ENCODE data around the gene GIMD1.
"Not testable (repeated sequence)": the region's sequence is repeated elsewhere in the genome, so short reads cannot be mapped to it uniquely, and the experiment has no call there.

Gene GIMD1

DNA sequence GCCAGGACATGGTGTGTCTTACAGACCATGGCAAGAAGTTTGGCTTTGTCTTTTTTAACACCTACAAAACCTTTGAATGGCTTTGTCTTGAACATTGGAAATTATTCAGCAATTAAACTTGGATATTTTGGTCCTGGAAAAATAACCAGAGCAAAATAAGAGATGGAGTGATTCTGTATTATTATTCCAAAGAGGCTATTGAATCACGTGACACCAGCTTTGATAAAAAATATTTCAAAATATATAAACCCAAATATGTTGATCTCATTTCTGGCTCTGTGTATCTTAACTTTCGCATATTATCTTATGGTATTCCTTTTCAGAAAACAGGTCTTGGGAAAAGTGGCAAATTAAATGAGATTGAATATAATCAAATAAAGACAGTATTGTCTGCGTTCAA lies 32.6 kb upstream of the GIMD1 start:
- Histone ChIP-seq H3K4me1 (ENCODE audit: control insufficient read depth, low read length) (no peaks in the 10 kb centered on the region), H3K4me3 (ENCODE audit: low read length) (no peak overlapping the region), H3K36me3 (ENCODE audit: control insufficient read depth, low read length) (no peaks in the 10 kb centered on the region), H3K4me2 (ENCODE audit: low read length) (no peak overlapping the region), H3K9me2 (replicated peaks; ENCODE audit: control insufficient read depth, low read length) (no peaks in the 10 kb centered on the region), H3K79me2 (ENCODE audit: control insufficient read depth, low read length) (no peaks in the 10 kb centered on the region), H3F3A (ENCODE audit: control insufficient read depth, insufficient read depth) (no peaks in the 10 kb centered on the region), H3K9me3 (ENCODE audit: control insufficient read depth, insufficient read depth, low read length) (no peaks in the 10 kb centered on the region), H3K27me3 (ENCODE audit: control insufficient read depth, low read length) (no peaks in the 10 kb centered on the region), H4K20me1 (ENCODE audit: control insufficient read depth, insufficient read depth, low read depth, low read length) (no peaks in the 10 kb centered on the region), H3K27ac (ENCODE audit: low read depth, low read length) (no peak overlapping the region)
- TF ChIP-seq EZH2phosphoT487 (IDR thresholded peaks at IDR 0.05; ENCODE audit: borderline replicate concordance, low read length) = no peak
- TF ChIP-seq, protein P1, sequence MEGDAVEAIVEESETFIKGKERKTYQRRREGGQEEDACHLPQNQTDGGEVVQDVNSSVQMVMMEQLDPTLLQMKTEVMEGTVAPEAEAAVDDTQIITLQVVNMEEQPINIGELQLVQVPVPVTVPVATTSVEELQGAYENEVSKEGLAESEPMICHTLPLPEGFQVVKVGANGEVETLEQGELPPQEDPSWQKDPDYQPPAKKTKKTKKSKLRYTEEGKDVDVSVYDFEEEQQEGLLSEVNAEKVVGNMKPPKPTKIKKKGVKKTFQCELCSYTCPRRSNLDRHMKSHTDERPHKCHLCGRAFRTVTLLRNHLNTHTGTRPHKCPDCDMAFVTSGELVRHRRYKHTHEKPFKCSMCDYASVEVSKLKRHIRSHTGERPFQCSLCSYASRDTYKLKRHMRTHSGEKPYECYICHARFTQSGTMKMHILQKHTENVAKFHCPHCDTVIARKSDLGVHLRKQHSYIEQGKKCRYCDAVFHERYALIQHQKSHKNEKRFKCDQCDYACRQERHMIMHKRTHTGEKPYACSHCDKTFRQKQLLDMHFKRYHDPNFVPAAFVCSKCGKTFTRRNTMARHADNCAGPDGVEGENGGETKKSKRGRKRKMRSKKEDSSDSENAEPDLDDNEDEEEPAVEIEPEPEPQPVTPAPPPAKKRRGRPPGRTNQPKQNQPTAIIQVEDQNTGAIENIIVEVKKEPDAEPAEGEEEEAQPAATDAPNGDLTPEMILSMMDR (IDR thresholded peaks at IDR 0.05; ENCODE audit: low read depth, low read length, poor library complexity, severe bottlenecking) = no peak

DNA sequence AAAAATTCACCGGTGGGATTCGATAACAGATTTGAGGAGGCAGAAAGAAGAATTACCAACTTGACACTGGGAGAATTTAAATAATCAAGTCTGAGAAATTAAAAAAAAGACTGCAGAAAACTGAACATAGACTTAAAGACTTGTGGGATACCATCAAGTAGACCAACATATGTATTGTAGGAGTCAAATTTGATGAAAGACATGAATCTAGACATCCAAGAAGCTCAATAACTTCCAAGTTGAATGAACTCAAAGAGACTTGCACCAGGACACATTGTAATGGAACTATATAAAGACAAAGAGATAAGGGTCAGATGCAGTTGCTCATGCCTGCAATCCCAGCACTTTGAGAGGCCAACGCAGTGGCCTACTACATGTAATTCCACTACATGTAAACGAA lies 30.3 kb upstream of the GIMD1 start:
- H4K20me1 ChIP-seq (ENCODE audit: control insufficient read depth, insufficient read depth, low read depth, low read length); H3K9me3 ChIP-seq (ENCODE audit: control insufficient read depth, insufficient read depth, low read length); H3K9me2 ChIP-seq (replicated peaks; ENCODE audit: control insufficient read depth, low read length): not testable (repeated sequence)

DNA sequence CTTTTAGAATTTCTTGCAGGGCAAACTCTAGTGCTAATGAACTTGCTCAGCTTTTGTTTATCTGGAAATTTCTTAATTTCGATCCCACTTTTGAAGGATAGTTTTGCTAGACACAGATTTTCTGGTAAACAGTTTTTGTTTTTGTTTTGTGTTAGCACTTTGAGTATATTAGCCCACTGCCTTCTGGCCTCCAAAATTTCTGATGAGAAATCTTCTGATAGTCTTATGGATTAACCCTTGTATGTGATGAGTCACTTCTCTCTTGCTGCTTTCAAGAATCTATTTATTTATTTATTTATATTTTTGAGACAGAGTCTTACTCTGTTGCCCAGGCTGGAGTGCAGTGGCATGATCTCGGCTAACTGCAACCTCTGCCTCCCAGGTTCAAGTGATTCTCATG lies 27.0 kb upstream of the GIMD1 start:
- no peak for TF ChIP-seq EZH2phosphoT487 (IDR thresholded peaks at IDR 0.05; ENCODE audit: borderline replicate concordance, low read length)
- TF ChIP-seq, protein P1 (IDR thresholded peaks at IDR 0.05; ENCODE audit: low read depth, low read length, poor library complexity, severe bottlenecking) = no peak
- H3K4me1 ChIP-seq (ENCODE audit: control insufficient read depth, low read length) = no peaks in the 10 kb centered on the region

More for the DNA sequence above, 30.3 kb upstream of the GIMD1 start:
- not testable (repeated sequence) for H3K27me3 ChIP-seq (ENCODE audit: control insufficient read depth, low read length); H3K4me1 ChIP-seq (ENCODE audit: control insufficient read depth, low read length); H3F3A ChIP-seq (ENCODE audit: control insufficient read depth, insufficient read depth); H3K79me2 ChIP-seq (ENCODE audit: control insufficient read depth, low read length); H3K4me3 ChIP-seq (ENCODE audit: low read length); H3K36me3 ChIP-seq (ENCODE audit: control insufficient read depth, low read length); H3K4me2 ChIP-seq (ENCODE audit: low read length); H3K27ac ChIP-seq (ENCODE audit: low read depth, low read length)

DNA sequence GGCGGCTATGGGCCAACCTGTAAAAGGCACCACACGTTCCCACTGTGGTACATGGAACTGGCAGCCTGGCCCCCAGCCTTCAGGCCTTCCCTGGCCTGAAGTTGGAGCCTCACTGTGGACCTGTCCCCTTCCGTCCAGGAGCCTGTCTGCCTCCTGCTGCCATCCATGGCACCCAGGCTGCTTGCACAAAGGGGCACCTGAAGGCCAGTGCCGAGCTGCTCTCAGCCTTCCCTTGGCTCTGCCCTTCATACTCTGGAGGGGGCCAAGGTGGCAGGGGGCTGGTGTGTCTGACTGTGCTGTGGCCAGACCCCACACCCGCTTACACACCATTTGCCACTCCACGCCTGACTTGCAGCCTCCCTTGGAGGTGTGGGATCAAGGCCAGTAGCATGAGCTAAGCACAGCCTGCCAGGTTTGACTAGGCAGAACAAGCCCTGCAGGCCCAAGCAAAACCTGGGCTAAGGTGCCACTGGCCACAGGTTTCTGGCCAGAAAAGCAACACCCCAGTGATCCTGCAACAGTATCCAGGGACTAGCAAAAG lies 17.3 kb upstream of the GIMD1 start:
- TF ChIP-seq, protein P1 (IDR thresholded peaks at IDR 0.05; ENCODE audit: low read depth, low read length, poor library complexity, severe bottlenecking) = no peak
- TF ChIP-seq EZH2phosphoT487 (IDR thresholded peaks at IDR 0.05; ENCODE audit: borderline replicate concordance, low read length) = no peak
- Histone ChIP-seq H3K4me1 (ENCODE audit: control insufficient read depth, low read length) (no peaks in the 10 kb centered on the region), H3K36me3 (ENCODE audit: control insufficient read depth, low read length) (no peaks in the 10 kb centered on the region), H3K27ac (ENCODE audit: low read depth, low read length) (no peak overlapping the region), H3K9me3 (ENCODE audit: control insufficient read depth, insufficient read depth, low read length) (peaks cover 9% of the 10 kb centered on the region; the same call in 1 of the 2 replicates), H3K79me2 (ENCODE audit: control insufficient read depth, low read length) (no peaks in the 10 kb centered on the region), H3K9me2 (replicated peaks; ENCODE audit: control insufficient read depth, low read length) (no peaks in the 10 kb centered on the region), H3K27me3 (ENCODE audit: control insufficient read depth, low read length) (no peaks in the 10 kb centered on the region), H3F3A (ENCODE audit: control insufficient read depth, insufficient read depth) (no peaks in the 10 kb centered on the region), H3K4me2 (ENCODE audit: low read length) (no peak overlapping the region), H4K20me1 (ENCODE audit: control insufficient read depth, insufficient read depth, low read depth, low read length) (no peaks in the 10 kb centered on the region), H3K4me3 (ENCODE audit: low read length) (no peak overlapping the region)

More for the DNA sequence above, 27.0 kb upstream of the GIMD1 start:
- no peaks in the 10 kb centered on the region for H3K9me2 ChIP-seq (replicated peaks; ENCODE audit: control insufficient read depth, low read length)
- H3K36me3 ChIP-seq (ENCODE audit: control insufficient read depth, low read length) = no peaks in the 10 kb centered on the region
- H3K4me3 ChIP-seq (ENCODE audit: low read length) = no peak overlapping the region
- no peaks in the 10 kb centered on the region for H4K20me1 ChIP-seq (ENCODE audit: control insufficient read depth, insufficient read depth, low read depth, low read length)
- H3K4me2 ChIP-seq (ENCODE audit: low read length) = no peak overlapping the region
- no peaks in the 10 kb centered on the region; the same call in 1 of the 2 replicates for H3K27me3 ChIP-seq (ENCODE audit: control insufficient read depth, low read length)
- no peaks in the 10 kb centered on the region for H3K79me2 ChIP-seq (ENCODE audit: control insufficient read depth, low read length)
- H3K9me3 ChIP-seq (ENCODE audit: control insufficient read depth, insufficient read depth, low read length) = no peaks in the 10 kb centered on the region
- no peaks in the 10 kb centered on the region for H3F3A ChIP-seq (ENCODE audit: control insufficient read depth, insufficient read depth)
- H3K27ac ChIP-seq (ENCODE audit: low read depth, low read length) = no peak overlapping the region
